Caco-2 (cell line): ENCODE data around the gene IL2RA. TPM values are rescaled to one million over a fixed set of nuclear protein-coding genes. Genes with fewer than 3 reads are reported as not detected.

Experiments
- BruUV-seq: library from RNA; stranded (reverse); fragments of 400-500 nt; replicated peaks from 2 replicates; lab custom pipeline; 2021; lab: Mats Ljungman, UMichigan
- CTCF ChIA-PET: fragments of 300-600 bp; sonication (Branson Sonifier 250); formaldehyde crosslinking; loops from one replicate; lab custom pipeline; 2022; ENCODE audit warnings: antibody characterized with exemption; lab: Charles Lee
- POLR2A ChIA-PET: fragments of 300-600 bp; sonication (Branson Sonifier 250); formaldehyde crosslinking; loops from one replicate; lab custom pipeline; 2022; ENCODE audit warnings: antibody characterized with exemption; lab: Charles Lee
- DNase-seq, 2 experiments: peaks; one replicate each; pipeline versions ENCODE4 v3.0.0 to v3.0.0-alpha.2; 2020 to 2022
- H3K27me3 ChIP-seq: replicated peaks from 2 replicates; pipeline ENCODE4 v1.6.0; 2011; ENCODE audit warnings: low read length; ENCODE audit not compliant: control insufficient read depth, insufficient read depth
- H3K36me3 ChIP-seq: 2 replicates; pipeline ENCODE4 v1.5.1; 2011; ENCODE audit warnings: low read length; ENCODE audit not compliant: control insufficient read depth, insufficient read depth
- H3K4me1 ChIP-seq: fragments of 250-450 bp; sonication (Bioruptor Pico); 2 replicates; pipeline ENCODE4 v1.5.1; 2020; ENCODE audit warnings: mild to moderate bottlenecking
- H3K4me3 ChIP-seq: 2 replicates; pipeline ENCODE4 v1.5.1; 2011; ENCODE audit warnings: low read depth, mild to moderate bottlenecking, control low read depth, low read length
- H3K9me3 ChIP-seq: fragments of 250-450 bp; sonication (Bioruptor Pico); 2 replicates; pipeline ENCODE4 v1.5.1; 2020; ENCODE audit warnings: mild to moderate bottlenecking, moderate library complexity
- H3K27ac Mint-ChIP-seq: one replicate; pipeline ENCODE4 v1.8.0; 2022; ENCODE audit warnings: mixed read lengths; ENCODE audit not compliant: unreplicated experiment
- H3K27me3 Mint-ChIP-seq: one replicate; pipeline ENCODE4 v1.8.0; 2022; ENCODE audit warnings: mixed read lengths; ENCODE audit not compliant: insufficient read depth, unreplicated experiment
- H3K36me3 Mint-ChIP-seq: one replicate; pipeline ENCODE4 v1.8.0; 2022; ENCODE audit warnings: mild to moderate bottlenecking, mixed read lengths; ENCODE audit not compliant: insufficient read depth, unreplicated experiment
- H3K4me1 Mint-ChIP-seq: one replicate; pipeline ENCODE4 v1.8.0; 2022; ENCODE audit warnings: low read depth, mixed read lengths; ENCODE audit not compliant: unreplicated experiment
- H3K4me3 Mint-ChIP-seq: one replicate; pipeline ENCODE4 v1.8.0; 2022; ENCODE audit warnings: mild to moderate bottlenecking, moderate library complexity, mixed read lengths; ENCODE audit not compliant: unreplicated experiment
- H3K9me3 Mint-ChIP-seq: one replicate; pipeline ENCODE4 v1.8.0; 2022; ENCODE audit warnings: mixed read lengths; ENCODE audit not compliant: unreplicated experiment
- intact Hi-C: fragments of 100-400 bp; cut with micrococcal nuclease; formaldehyde crosslinking; loops from one replicate; pipeline ENCODE4 v1.10.0; 2022; ENCODE audit not compliant: unreplicated experiment
- total RNA-seq: library from RNA; stranded (reverse); gene quantifications from 2 replicates; pipeline ENCODE4 v1.2.3, GENCODE V29; 2022
- TF ChIP-seq, protein P1 (sequence below), 2 experiments: fragments of 200-600 bp in 1 of 2; IDR thresholded peaks; 1 replicate in 1 of 2; 2 replicates in 1 of 2; pipeline versions ENCODE4 v1.5.1 to v1.8.0; 2011 to 2022; ENCODE audit warnings: antibody characterized with exemption in 1 of 2, control low read depth in 1 of 2, inconsistent platforms in 1 of 2, low read depth in 1 of 2, low read length in 1 of 2, mild to moderate bottlenecking in 1 of 2, moderate library complexity in 1 of 2; ENCODE audit not compliant: insufficient read depth in 1 of 2, severe bottlenecking in 1 of 2, unreplicated experiment in 1 of 2

The IL2RA gene
- total RNA-seq, 1 experiment from 2014 or later: not detected

DNA sequence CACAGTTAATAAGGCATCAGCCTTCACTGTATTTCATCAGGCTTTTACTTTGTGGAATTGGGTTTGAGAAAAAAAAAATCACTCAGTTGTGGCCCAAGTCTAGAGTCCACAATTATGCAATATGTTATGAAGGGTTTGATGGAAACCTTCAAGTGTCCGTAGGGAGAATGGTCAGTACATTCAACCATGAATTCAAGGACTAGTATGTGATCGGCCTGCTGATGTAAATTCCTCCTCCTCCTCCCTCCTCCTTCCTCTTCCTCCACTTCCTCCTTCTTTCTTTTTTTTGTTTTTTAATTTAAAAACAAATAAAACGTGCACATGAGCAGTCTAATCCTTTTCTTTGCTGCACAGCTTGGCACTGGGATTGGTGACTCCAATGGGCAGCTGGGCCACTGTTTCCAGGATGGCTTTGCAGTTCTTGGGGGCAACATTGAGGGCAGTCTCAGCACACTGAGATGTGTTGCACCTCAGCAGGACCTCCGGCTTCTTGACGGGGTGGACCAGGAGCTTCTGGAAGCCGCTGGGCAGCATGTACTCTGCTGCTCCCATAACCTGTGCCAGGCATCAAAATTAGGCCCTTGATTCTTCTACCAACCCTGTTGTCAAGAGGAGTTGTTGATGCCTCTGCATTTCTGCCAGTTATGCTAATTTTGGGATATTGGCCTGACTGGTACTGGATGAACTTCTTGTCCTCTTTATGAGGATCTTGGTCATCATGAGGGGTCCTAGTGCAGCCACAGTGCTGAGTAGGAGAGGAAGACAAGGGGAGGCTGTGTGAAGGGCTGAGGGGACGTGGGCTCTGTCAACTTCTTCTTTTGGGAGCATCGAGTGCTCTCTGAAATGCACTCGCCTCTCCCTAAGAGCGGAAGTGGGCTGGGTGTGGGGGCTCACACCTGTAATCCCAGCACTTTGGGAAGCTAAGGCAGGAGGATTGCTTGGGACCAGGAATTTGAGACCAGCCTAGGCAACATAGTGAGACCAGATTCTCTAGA lies 9.3 kb upstream of the IL2RA start:
- Mint-ChIP-seq H3K4me3 (no peak overlapping the region), H3K27me3 (peaks cover 37% of the 10 kb centered on the region), H3K9me3 (no peaks in the 10 kb centered on the region), H3K4me1 (no peaks in the 10 kb centered on the region), H3K36me3 (no peaks in the 10 kb centered on the region), H3K27ac (no peak overlapping the region)
- intact Hi-C loops: no loop called here
- Histone ChIP-seq H3K4me1 (no peaks in the 10 kb centered on the region), H3K36me3 (no peaks in the 10 kb centered on the region), H3K27me3 (peaks cover 1% of the 10 kb centered on the region; the same call in 1 of the 2 replicates), H3K4me3 (no peak overlapping the region), H3K9me3 (no peaks in the 10 kb centered on the region; the same call in 1 of the 2 replicates)
- ChIA-PET CTCF (interaction anchor here (0.5 kb wide), 1 partner anchor 179 kb away, joined by 3 read pairs; no protein-coding TSS in a partner anchor), POLR2A (no interaction called here)
- no TSS peak for BruUV-seq
- no peak for DNase-seq
- TF ChIP-seq, protein P1, sequence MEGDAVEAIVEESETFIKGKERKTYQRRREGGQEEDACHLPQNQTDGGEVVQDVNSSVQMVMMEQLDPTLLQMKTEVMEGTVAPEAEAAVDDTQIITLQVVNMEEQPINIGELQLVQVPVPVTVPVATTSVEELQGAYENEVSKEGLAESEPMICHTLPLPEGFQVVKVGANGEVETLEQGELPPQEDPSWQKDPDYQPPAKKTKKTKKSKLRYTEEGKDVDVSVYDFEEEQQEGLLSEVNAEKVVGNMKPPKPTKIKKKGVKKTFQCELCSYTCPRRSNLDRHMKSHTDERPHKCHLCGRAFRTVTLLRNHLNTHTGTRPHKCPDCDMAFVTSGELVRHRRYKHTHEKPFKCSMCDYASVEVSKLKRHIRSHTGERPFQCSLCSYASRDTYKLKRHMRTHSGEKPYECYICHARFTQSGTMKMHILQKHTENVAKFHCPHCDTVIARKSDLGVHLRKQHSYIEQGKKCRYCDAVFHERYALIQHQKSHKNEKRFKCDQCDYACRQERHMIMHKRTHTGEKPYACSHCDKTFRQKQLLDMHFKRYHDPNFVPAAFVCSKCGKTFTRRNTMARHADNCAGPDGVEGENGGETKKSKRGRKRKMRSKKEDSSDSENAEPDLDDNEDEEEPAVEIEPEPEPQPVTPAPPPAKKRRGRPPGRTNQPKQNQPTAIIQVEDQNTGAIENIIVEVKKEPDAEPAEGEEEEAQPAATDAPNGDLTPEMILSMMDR (IDR thresholded peaks at IDR 0.05; ENCODE audit: insufficient read depth in 1 of 2, low read depth in 1 of 2, low read length in 1 of 2, severe bottlenecking in 1 of 2, unreplicated experiment in 1 of 2): no peak

DNA sequence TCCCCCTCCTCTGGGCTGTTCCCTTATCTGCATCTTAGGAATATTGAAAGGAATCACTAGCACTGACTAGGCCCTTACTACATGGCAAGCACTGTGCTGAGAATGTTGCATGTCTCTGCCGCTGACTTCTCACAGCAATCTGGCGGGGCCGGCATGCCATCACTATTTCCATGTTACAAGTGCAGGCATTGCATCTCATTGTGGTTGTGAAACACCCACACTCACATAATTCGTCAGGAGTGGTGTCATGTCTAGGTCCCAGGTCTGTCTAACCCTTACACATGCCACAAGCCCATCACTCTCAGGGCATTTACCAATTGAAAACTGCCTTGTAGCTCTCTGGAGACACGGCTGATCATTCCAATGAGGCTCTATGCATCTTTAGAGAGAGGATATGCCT lies 8.5 kb upstream of the IL2RA start:
- no peak overlapping the region for H3K4me3 ChIP-seq
- Mint-ChIP-seq H3K36me3 (no peaks in the 10 kb centered on the region), H3K4me1 (no peaks in the 10 kb centered on the region), H3K4me3 (no peak overlapping the region), H3K27me3 (peaks cover 36% of the 10 kb centered on the region), H3K9me3 (no peaks in the 10 kb centered on the region), H3K27ac (no peak overlapping the region)
- no peak for DNase-seq
- TF ChIP-seq, protein P1 (IDR thresholded peaks at IDR 0.05; ENCODE audit: insufficient read depth in 1 of 2, low read depth in 1 of 2, low read length in 1 of 2, severe bottlenecking in 1 of 2, unreplicated experiment in 1 of 2): no peak
- ChIA-PET POLR2A (no interaction called here), CTCF (no interaction called here)
- no peaks in the 10 kb centered on the region; the same call in 1 of the 2 replicates for H3K9me3 ChIP-seq
- intact Hi-C loops: no loop called here
- H3K27me3 ChIP-seq: peaks cover 1% of the 10 kb centered on the region; the same call in 1 of the 2 replicates
- no peaks in the 10 kb centered on the region for H3K4me1 ChIP-seq
- BruUV-seq: no TSS peak
- H3K36me3 ChIP-seq: no peaks in the 10 kb centered on the region

DNA sequence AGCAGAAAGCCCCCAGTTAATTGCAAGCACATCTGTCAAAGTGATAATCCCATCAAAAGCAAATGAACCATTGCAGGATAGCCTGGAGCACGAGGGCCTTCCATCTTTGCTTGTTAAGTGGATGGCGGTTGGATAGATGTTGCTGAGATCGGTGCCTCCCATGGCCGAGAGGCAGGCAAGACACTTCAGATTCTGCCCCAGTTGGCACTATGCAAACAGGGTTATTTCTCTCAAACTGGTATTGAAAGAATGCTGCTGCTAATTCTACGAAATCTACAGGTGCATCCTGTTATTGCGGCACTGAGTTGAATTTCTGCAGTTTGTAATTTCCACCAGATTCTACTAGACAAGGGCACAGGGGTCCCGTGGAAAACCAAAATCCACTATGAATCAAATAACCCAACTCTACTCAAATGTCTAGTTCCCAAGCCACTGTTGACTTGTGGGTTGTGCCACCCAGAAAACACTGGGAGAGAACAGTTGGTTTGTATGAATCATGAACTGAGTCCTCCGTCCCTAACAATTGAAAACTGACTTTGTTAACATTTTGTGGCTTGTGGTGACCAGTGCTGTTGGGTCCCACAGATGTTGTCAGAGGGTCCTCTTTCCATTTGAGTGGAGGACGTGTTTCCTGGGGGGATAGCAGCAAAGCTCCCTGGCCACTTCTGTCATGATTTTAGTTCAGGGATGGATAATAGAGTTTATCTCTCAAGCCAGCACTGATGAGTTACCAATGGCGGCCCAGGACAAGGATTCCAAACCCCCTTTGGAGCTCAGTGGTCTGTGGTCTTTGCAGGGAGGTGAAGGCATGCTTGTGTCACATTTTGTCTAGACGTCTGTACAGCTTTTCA lies 7.1 kb upstream of the IL2RA start:
- H3K4me3 ChIP-seq: no peak overlapping the region
- no peaks in the 10 kb centered on the region for H3K36me3 ChIP-seq
- Mint-ChIP-seq H3K27me3 (peaks cover 31% of the 10 kb centered on the region), H3K27ac (no peak overlapping the region), H3K4me3 (no peak overlapping the region), H3K36me3 (no peaks in the 10 kb centered on the region), H3K9me3 (no peaks in the 10 kb centered on the region), H3K4me1 (no peaks in the 10 kb centered on the region)
- DNase-seq: no peak
- intact Hi-C loops: no loop called here
- BruUV-seq: no TSS peak
- TF ChIP-seq, protein P1 (IDR thresholded peaks at IDR 0.05; ENCODE audit: insufficient read depth in 1 of 2, low read depth in 1 of 2, low read length in 1 of 2, severe bottlenecking in 1 of 2, unreplicated experiment in 1 of 2): no peak
- POLR2A ChIA-PET: no interaction called here
- no peaks in the 10 kb centered on the region; the same call in 1 of the 2 replicates for H3K9me3 ChIP-seq
- CTCF ChIA-PET: no interaction called here
- no peaks in the 10 kb centered on the region for H3K4me1 ChIP-seq
- peaks cover 1% of the 10 kb centered on the region; the same call in 1 of the 2 replicates for H3K27me3 ChIP-seq
